ENCODE results near the gene KIF16B.

Gene KIF16B

GRCh38 chr20:16573001-16573965 is at the start of gene KIF16B:
TSS of gene KIF16B (minus strand) at chr20:16573448. CDS start at chr20:16573275, 173 bp downstream.
- Histone ChIP-seq H3K4me2 (ENCODE audit: low read length) (peak within 1 kb of the TSS; percentile 90), H3K9me3 (ENCODE audit: insufficient read depth, low read length) (no peaks in the 10 kb centered on the region), H3K4me1 (ENCODE audit: low read length) (peaks cover 40% of the 10 kb centered on the region), H3K36me3 (replicated peaks; ENCODE audit: low read depth, low read length) (no peaks in the 10 kb centered on the region), H2AFZ (ENCODE audit: low read depth, low read length) (peak within 1 kb of the TSS; percentile 90), H3K4me3 (ENCODE audit: low read length) (peak within 1 kb of the TSS; percentile 82), H4K20me1 (ENCODE audit: insufficient read depth, low read length) (no peaks in the 10 kb centered on the region), H3K27ac (ENCODE audit: low read length) (peak within 1 kb of the TSS; percentile 69), H3K9ac (ENCODE audit: low read length) (peak within 1 kb of the TSS; percentile 83), H3K79me2 (ENCODE audit: low read length) (peaks cover 31% of the 10 kb centered on the region), H3K27me3 (ENCODE audit: low read depth, low read length) (no peaks in the 10 kb centered on the region)
- TF ChIP-seq EZH2phosphoT487 (IDR thresholded peaks at IDR 0.05; ENCODE audit: low read depth), result no peak
- TF ChIP-seq CTCF (IDR thresholded peaks at IDR 0.05; ENCODE audit: low read depth, low read length), result no peak

- Histone ChIP-seq H3K27me3 (ENCODE audit: low read depth, low read length) (no peaks in the 10 kb centered on the region), H3K9me3 (ENCODE audit: insufficient read depth, low read length) (0 out of 2 replicates have a peak, but pooled peaks cover 2% of the 10 kb centered on the region), H3K4me3 (ENCODE audit: low read length) (no peak overlapping the region), H3K4me2 (ENCODE audit: low read length) (no peak overlapping the region), H3K36me3 (replicated peaks; ENCODE audit: low read depth, low read length) (no peaks in the 10 kb centered on the region), H3K79me2 (ENCODE audit: low read length) (no peaks in the 10 kb centered on the region), H2AFZ (ENCODE audit: low read depth, low read length) (no peak overlapping the region), H3K27ac (ENCODE audit: low read length) (no peak overlapping the region), H3K4me1 (ENCODE audit: low read length) (no peaks in the 10 kb centered on the region), H4K20me1 (ENCODE audit: insufficient read depth, low read length) (no peaks in the 10 kb centered on the region), H3K9ac (ENCODE audit: low read length) (no peak overlapping the region)
- no peak for TF ChIP-seq CTCF (IDR thresholded peaks at IDR 0.05; ENCODE audit: low read depth, low read length)
- TF ChIP-seq EZH2phosphoT487 (IDR thresholded peaks at IDR 0.05; ENCODE audit: low read depth), result no peak
Observed at GRCh38 chr20:16622501-16622900, 49.3 kb upstream of the KIF16B start.

- Histone ChIP-seq H3K79me2 (ENCODE audit: low read length) (no peaks in the 10 kb centered on the region), H3K4me1 (ENCODE audit: low read length) (no peaks in the 10 kb centered on the region), H3K4me2 (ENCODE audit: low read length) (no peak overlapping the region), H3K9ac (ENCODE audit: low read length) (no peak overlapping the region), H3K27me3 (ENCODE audit: low read depth, low read length) (no peaks in the 10 kb centered on the region), H2AFZ (ENCODE audit: low read depth, low read length) (no peak overlapping the region), H4K20me1 (ENCODE audit: insufficient read depth, low read length) (no peaks in the 10 kb centered on the region), H3K4me3 (ENCODE audit: low read length) (no peak overlapping the region), H3K27ac (ENCODE audit: low read length) (no peak overlapping the region), H3K9me3 (ENCODE audit: insufficient read depth, low read length) (0 out of 2 replicates have a peak, but pooled peaks cover 9% of the 10 kb centered on the region), H3K36me3 (replicated peaks; ENCODE audit: low read depth, low read length) (no peaks in the 10 kb centered on the region)
- no peak for TF ChIP-seq EZH2phosphoT487 (IDR thresholded peaks at IDR 0.05; ENCODE audit: low read depth)
- TF ChIP-seq CTCF (IDR thresholded peaks at IDR 0.05; ENCODE audit: low read depth, low read length), result no peak
Observed at GRCh38 chr20:16621435-16622141, 48.3 kb upstream of the KIF16B start.

GRCh38 chr20:16620961-16621360 is 47.7 kb upstream of the KIF16B start:
- no peak overlapping the region for H3K4me2 ChIP-seq (ENCODE audit: low read length)
- 0 out of 2 replicates have a peak, but pooled peaks cover 9% of the 10 kb centered on the region for H3K9me3 ChIP-seq (ENCODE audit: insufficient read depth, low read length)
- TF ChIP-seq EZH2phosphoT487 (IDR thresholded peaks at IDR 0.05; ENCODE audit: low read depth) (no peak), CTCF (IDR thresholded peaks at IDR 0.05; ENCODE audit: low read depth, low read length) (no peak)
- no peaks in the 10 kb centered on the region for H3K79me2 ChIP-seq (ENCODE audit: low read length)
- no peak overlapping the region for H3K27ac ChIP-seq (ENCODE audit: low read length)
- H3K4me1 ChIP-seq (ENCODE audit: low read length), result no peaks in the 10 kb centered on the region
- no peak overlapping the region for H2AFZ ChIP-seq (ENCODE audit: low read depth, low read length)
- no peak overlapping the region for H3K4me3 ChIP-seq (ENCODE audit: low read length)
- H3K9ac ChIP-seq (ENCODE audit: low read length), result no peak overlapping the region
- H4K20me1 ChIP-seq (ENCODE audit: insufficient read depth, low read length), result no peaks in the 10 kb centered on the region
- H3K36me3 ChIP-seq (replicated peaks; ENCODE audit: low read depth, low read length), result no peaks in the 10 kb centered on the region
- no peaks in the 10 kb centered on the region for H3K27me3 ChIP-seq (ENCODE audit: low read depth, low read length)
